Keratinocyte (primary cell): ENCODE data around the gene CES2.

Experiments used
- EZH2 ChIP-seq: IDR thresholded peaks from one replicate; pipeline ENCODE4 v1.6.1; 2012; ENCODE audit warnings: inconsistent platforms, mild to moderate bottlenecking, low read length, moderate library complexity
- TF ChIP-seq, protein P1 (sequence below), 3 experiments: IDR thresholded peaks in 1 of 3; conservative IDR thresholded peaks in 1 of 3; optimal IDR thresholded peaks in 1 of 3; 2 replicates in 2 of 3; 3 replicates in 1 of 3; pipeline versions ENCODE3 to v1.5.1; 2011; ENCODE audit warnings: low read length in 3 of 3, mild to moderate bottlenecking in 3 of 3, moderate library complexity in 2 of 3, control low read depth in 1 of 3, inconsistent platforms in 1 of 3; ENCODE audit not compliant: insufficient read depth in 2 of 3; ENCODE audit errors: extremely low read depth in 1 of 3

DNA sequence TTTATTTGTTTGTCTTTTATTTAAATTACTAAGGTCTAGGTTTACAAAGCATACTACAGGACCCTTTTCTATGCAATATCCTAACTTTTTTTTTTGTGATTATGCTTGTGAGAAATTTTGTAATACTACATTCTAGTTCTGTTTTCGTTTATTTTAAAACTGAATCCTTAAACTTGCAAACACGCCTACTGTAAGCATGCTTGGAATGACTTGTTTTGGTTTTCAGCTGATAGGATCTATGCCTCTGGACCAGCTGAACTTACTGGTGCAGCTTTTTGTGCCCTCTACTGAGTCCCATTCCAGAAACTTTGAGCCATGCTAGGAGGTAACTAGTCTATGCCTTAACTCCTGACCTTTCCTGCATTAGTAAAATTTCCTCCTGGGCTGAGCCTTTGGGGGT is 49.0 kb upstream of the CES2 start:
- TF ChIP-seq, protein P1, sequence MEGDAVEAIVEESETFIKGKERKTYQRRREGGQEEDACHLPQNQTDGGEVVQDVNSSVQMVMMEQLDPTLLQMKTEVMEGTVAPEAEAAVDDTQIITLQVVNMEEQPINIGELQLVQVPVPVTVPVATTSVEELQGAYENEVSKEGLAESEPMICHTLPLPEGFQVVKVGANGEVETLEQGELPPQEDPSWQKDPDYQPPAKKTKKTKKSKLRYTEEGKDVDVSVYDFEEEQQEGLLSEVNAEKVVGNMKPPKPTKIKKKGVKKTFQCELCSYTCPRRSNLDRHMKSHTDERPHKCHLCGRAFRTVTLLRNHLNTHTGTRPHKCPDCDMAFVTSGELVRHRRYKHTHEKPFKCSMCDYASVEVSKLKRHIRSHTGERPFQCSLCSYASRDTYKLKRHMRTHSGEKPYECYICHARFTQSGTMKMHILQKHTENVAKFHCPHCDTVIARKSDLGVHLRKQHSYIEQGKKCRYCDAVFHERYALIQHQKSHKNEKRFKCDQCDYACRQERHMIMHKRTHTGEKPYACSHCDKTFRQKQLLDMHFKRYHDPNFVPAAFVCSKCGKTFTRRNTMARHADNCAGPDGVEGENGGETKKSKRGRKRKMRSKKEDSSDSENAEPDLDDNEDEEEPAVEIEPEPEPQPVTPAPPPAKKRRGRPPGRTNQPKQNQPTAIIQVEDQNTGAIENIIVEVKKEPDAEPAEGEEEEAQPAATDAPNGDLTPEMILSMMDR (optimal IDR thresholded peaks at IDR 0.05 in 1 of 3, IDR thresholded peaks at IDR 0.05 in 1 of 3, conservative IDR thresholded peaks at IDR 0.05 in 1 of 3; ENCODE audit: extremely low read depth in 1 of 3, insufficient read depth in 2 of 3, low read length in 3 of 3), result no peak
- TF ChIP-seq EZH2, result no peak
